GM12878 (cell line): ENCODE measurements around the gene DCBLD2.

Experiments
- BCL3 ChIP-seq: IDR thresholded peaks from 2 replicates; pipeline ENCODE4 v1.6.1; 2011; ENCODE audit warnings: borderline replicate concordance, low read depth, mild to moderate bottlenecking, moderate library complexity, low read length; ENCODE audit not compliant: insufficient read depth, poor library complexity, severe bottlenecking
- EGR1 ChIP-seq, 2 experiments: IDR thresholded peaks; 1 replicate in 1 of 2; 2 replicates in 1 of 2; pipeline ENCODE4 v1.6.1; 2011 to 2012; ENCODE audit warnings: low read depth in 2 of 2, low read length in 2 of 2, borderline replicate concordance in 1 of 2, mild to moderate bottlenecking in 1 of 2, moderate library complexity in 1 of 2
- EZH2 ChIP-seq: IDR thresholded peaks from 2 replicates; pipeline ENCODE4 v1.6.1; 2012; ENCODE audit warnings: low read depth, mild to moderate bottlenecking, control low read depth, inconsistent platforms, low read length, borderline replicate concordance; ENCODE audit not compliant: control insufficient read depth
- POLR2A ChIP-seq: IDR thresholded peaks from 2 replicates; pipeline ENCODE4 v1.6.1; 2011; ENCODE audit warnings: low read depth, mild to moderate bottlenecking, low read length
- POLR2AphosphoS5 ChIP-seq: IDR thresholded peaks from 2 replicates; pipeline ENCODE4 v1.6.1; 2011; ENCODE audit warnings: mild to moderate bottlenecking, low read length, inconsistent platforms
- ZBTB33 ChIP-seq: fragments of 450-650 bp; IDR thresholded peaks from 2 replicates; pipeline ENCODE4 v1.6.1; 2017; ENCODE audit warnings: mild to moderate bottlenecking

- TF ChIP-seq POLR2A (no peak), BCL3 (no peak), ZBTB33 (no peak), EGR1 (IDR thresholded peaks at IDR 0.05; ENCODE audit: borderline replicate concordance in 1 of 2, low read depth in 2 of 2, low read length in 2 of 2) (no peak), EZH2 (no peak), POLR2AphosphoS5 (no peak)
These were observed 132.5 kb downstream of the DCBLD2 start for GRCh38 chr3:98768961-98769360.
